Kidney tubule cell (primary cell): ENCODE results near the gene LMLN.
"Not testable (repeated sequence)": the region's sequence is repeated elsewhere in the genome, so short reads cannot be mapped to it uniquely, and the experiment has no call there.

Source experiments
- DNase-seq: peaks from one replicate; pipeline ENCODE4 v3.0.0-alpha.2; 2018; ENCODE audit warnings: low spot score

LMLN gene

DNA sequence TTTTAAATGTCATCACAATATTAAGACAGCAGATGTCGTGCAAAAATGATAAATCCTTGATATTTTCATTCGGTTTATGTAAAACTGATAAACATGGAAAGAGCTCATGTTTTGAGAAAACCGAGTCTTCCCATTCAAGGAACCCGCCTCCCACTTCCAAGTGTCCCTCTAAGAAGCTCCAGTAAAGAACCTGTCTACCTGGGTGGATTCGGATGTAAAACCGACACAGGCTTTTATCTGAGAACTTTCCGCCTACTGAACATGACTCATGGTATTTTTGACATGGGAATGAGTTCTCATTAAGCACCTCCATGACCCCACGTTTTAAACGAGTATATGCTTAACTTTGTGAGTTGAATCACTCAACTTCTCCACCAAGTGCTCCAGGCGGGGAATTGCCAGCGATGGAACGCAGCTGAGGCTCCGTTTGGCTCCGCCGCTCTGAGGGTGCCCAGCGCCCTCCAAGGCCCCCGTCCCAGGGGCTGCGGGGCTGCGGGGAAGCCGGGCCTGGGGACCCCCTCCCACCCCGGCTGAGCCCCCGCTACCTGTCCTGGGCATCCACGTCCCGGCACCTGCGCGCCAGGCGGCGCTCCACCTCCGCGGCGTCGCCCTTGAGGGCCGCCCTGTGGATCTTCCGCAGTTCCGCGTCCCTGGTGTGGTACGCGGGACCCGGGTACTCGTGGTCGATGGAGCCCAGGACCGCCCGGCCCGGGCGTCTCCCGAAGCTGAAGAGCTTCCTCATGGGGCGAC, 119.9 kb downstream of the LMLN start:
- peak; percentile 60 for DNase-seq

DNA sequence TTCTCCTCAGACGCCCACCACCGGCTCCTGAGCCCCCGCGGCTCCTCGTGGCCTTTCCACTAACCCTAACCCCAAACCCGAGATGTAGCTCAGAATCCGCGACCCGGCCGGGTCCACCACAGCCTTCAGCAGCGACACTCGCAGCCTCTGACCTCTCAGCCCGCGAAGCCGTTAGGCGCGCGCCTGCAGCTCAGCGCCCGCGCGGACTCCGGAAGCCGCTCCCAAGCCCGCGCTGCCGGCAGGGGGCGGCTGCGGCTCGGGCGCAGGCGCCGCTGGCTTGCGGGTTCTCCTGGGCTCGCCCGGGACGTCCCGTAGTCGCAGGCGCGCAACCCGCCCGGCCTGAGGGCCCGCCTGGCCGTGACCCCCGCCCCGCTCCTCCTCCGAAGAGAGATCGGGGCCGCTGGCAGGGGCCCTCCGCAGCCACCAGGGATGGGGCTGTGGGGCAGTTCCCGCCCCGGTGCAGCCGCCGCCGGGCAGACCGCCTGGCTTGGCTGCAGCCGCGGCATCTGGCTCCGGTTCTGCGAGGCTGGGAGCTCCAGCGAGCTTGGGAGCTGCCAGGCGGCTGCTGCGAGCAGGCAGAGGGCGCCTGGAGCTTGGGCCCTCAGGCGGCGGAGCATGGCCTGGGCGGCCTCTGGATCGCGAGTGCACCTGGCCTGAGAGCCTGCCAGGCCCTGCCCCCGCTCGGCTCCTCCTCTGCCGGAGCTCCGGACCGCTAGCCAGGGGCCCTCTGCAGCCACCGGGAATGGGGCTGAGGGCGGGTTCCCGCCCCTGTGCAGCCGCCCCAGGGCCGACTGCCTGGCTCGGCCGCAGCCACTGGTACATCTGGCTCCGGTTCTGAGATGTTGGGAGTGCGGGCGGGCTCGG, 120.7 kb downstream of the LMLN start:
- DNase-seq = peak; percentile 80

DNA sequence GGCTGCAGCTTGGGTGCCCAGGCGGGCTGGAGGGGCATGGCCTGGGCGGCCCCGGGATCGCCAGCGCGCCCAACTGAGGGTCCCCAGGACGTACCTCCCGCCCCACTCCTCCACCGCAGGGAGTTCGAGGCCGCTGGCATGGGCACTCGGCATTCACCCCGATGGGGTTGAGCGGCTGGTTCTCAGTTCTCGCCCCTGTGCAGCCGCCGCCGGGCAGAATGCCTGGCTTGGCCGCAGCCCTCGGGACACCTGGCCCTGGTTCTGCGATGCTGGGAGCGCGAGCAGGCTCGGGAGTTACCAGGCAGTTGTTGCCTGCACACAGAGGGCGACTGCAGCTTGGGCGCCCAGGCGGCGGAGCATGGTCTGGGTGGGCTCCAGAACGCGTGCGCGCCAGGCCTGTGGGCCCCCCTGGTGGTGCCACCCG, 121.4 kb downstream of the LMLN start:
- no peak for DNase-seq

DNA sequence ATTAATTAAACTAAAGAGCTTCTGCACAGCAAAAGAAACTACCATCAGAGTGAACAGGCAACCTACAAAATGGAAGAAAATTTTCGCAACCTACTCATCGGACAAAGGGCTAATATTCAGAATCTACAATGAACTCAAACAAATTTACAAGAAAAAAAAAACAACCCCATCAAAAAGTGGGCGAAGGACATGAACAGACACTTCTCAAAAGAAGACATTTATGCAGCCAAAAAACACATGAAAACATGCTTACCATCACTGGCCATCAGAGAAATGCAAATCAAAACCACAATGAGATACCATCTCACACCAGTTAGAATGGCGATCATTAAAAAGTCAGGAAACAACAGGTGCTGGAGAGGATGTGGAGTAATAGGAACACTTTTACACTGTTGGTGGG, 122.2 kb downstream of the LMLN start:
- DNase-seq = not testable (repeated sequence)

DNA sequence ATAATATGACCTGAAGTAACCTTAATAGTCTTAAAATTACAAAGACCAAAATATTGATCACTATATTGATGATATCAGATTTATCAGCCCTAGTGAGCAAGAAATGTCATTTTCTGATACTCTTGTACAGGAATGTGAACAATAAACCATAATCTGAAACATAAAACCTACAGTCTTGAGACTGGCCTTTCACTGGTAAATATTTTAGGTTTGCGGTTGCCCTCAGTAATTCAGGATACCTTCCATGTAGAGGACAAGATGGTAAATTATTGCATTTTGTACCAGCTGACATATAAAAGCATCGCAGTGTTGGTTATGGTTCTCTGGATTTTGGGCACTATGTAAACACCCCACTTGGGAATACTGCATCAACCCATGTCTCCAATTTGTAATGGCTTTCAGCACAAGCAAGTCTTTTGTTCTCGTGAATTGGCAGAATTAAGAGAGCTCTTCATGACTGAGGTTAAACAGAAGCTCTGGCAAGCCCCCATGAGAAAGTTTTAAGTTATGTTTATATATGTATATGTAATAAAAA, 128.5 kb downstream of the LMLN start:
- DNase-seq = no peak

DNA sequence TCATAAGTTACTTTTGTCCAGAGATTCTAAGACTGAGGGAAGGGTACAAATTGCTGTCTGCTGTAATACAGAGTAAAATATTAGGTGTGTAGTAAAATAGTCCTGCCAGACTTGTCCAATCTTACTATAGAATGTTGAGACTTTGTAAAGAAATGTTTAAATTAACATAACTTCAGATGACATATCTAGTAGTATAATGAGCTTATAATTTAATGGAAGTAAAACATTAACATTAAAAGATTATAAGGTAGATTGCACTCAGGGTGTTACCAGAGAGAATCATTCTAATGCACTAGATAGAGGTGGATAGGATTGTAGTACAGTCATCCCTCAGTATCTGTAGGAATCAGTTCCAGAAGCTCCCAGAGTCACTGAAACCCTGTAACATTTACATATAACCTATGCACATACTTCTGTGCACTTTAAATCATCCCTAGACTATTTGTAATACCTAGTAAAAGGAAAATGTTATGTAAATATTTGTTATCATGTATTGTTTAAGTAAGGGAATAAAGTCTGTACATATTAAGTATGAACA, 130.8 kb downstream of the LMLN start:
- no peak for DNase-seq

DNA sequence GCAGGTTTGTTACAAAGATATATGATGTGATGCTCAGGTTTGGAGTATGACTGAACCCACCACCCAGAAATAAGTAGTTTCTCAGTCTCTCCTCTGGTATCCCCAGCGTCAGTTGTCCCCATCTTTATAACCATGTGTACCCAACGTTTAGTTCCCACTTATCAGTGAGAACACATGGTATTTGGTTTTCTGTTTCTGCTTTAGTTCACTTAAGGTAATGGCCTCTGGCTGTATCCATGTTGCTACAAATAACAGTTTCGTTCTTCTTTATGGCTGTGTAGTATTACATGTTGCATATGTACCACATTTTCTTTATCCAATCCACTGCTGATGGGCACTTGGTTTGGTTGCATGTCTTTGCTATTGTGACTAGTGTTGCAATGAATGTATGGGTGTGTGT, 132.3 kb downstream of the LMLN start:
- no peak for DNase-seq

DNA sequence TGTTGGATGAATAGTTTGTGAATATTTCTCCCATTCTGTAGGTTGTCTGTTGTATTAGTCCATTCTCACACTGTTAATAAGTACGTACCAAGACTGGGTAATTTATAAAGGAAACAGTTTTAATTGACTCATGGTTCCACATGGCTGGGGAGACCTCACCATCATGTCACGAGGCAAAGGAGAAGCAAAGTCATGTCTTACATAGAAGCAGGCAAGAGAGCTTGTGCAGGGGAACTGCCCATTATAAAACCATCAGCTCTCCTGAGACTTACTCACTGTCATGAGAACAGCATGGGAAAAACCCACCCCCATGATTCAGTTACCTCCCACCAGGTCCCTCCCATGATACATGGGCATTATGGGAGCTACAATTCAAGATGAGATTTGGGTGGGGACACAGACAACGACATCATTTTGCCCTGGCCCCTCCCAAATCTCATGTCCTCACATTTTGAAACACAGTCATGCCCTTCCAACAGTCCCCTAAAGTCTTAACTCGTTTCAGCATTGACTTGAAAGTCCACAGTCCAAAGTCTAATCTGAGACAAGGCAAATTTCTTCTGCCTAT, 133.2 kb downstream of the LMLN start:
- DNase-seq = peak; percentile 72
